ENCODE data around the gene TRERF1.
"Not testable (repeated sequence)": the region's sequence is repeated elsewhere in the genome, so short reads cannot be mapped to it uniquely, and the experiment has no call there.

Gene TRERF1, protein sequence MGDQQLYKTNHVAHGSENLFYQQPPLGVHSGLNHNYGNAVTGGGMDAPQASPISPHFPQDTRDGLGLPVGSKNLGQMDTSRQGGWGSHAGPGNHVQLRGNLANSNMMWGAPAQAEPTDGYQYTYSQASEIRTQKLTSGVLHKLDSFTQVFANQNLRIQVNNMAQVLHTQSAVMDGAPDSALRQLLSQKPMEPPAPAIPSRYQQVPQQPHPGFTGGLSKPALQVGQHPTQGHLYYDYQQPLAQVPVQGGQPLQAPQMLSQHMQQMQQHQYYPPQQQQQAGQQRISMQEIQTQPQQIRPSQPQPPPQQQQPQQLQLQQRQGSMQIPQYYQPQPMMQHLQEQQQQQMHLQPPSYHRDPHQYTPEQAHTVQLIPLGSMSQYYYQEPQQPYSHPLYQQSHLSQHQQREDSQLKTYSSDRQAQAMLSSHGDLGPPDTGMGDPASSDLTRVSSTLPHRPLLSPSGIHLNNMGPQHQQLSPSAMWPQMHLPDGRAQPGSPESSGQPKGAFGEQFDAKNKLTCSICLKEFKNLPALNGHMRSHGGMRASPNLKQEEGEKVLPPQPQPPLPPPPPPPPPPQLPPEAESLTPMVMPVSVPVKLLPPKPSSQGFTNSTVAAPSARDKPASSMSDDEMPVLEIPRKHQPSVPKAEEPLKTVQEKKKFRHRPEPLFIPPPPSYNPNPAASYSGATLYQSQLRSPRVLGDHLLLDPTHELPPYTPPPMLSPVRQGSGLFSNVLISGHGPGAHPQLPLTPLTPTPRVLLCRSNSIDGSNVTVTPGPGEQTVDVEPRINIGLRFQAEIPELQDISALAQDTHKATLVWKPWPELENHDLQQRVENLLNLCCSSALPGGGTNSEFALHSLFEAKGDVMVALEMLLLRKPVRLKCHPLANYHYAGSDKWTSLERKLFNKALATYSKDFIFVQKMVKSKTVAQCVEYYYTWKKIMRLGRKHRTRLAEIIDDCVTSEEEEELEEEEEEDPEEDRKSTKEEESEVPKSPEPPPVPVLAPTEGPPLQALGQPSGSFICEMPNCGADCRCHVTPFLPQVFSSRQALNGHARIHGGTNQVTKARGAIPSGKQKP (N-terminal part only)

DNA sequence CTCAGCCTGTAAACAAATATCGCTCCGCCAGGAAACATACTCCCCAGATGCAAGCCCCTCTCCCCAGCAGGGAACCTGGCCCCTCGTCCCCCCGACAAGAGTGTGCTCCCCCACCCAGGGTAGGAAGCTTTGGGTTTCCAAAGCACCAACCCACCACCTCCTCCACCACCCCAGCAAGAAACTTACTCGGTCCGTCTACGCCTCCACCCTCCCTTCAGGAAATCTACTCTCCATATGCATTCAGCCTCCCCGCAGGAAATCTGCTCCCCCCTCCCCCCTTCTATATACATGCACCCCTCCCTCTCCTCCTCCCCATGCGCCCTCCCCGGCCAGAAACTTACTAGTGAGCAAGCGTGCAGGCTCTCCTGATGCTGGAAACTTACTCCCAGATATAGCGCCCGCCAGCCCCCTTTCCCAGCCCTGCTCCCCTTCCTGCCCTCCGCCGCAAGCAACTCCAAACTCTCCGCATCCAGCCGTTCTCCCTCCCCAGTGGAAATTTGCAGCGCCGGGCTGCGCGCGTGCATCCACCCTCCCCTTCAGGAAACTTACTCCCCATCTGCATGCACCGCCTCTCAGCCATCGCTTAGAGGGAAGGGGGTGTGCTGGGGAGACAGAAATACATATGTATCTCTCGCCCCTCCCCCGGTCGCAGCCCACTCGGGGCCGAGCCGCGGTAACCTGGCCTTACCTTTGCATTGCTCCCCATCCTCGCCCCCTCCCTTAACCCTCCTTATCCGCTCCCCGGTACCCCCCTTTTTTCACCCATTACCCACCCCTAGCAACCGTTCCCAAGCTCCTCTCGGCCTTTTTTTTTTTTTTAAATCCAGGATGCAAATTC lies at the start of gene TRERF1:
Gene TRERF1 (minus strand): TSS at position 594 of the 838 bp plus-strand sequence. CDS start 182,336 bp downstream, outside the sequence.
- FAIRE-seq, result no peak

DNA sequence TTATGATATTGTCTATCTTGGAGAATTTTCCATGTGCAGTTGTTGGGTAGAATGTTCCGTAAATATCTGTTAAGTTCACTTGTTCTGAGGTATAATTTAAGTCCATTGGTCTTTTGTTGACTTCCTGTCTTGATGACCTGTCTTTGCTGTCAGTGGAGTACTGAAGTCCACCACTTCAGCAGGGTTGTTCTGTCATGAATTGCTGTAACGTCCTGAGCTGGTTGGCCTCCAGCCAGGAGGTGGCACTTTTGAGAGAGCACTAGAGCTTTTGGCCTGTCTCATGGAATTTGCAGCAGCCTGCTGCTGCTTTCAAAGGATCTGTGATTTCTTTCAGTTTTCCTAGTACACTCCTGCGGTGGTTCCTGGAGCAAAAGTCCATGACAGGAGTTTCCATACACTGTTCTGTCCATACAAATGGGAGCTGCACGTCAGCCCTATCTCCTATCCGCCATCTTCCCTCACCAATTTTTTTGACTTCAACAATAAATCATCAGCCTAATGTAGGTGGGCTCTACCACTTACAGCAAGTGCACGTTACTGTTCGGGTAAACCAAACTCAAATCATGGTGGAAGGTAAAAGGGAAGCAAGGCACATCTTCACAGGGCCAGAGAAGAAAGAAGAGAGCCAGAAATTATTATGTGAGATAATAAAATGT lies 46.9 kb upstream of the TRERF1 start:
- DNase-seq (ENCODE audit: low spot score) (no peak), FAIRE-seq (no peak)

More for the DNA sequence above, at the start of gene TRERF1:
- DNase-seq (ENCODE audit: low spot score), result no peak

DNA sequence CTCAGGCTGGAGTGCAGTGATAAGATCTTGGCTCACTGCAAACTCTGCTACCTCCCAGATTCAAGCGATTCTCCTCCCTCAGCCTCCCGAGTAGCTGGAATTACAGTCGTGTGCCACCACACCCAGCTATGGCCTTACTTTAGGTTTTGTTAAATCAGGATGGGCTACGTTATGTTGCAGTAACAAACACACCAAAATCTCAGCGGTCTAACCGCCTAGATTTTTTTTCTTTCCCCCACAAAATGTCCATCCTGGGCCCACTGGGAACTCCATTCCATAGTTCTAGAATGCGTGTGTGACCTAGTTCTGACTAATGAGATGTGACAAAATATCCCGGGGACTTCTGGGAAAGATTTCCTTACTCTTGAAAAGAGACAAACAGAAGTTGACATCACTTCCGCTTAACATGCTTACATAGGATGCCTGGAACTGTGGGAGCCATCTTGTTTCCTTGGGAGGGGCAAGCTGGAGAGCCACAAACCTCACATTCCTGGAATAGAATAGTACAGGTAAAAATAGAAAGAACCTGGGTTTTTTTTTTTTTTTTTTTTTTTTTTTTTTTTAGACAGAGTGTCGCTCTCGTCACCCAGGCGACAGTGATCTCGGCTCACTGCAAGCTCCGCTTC lies 42.3 kb upstream of the TRERF1 start:
- FAIRE-seq, result no peak

DNA sequence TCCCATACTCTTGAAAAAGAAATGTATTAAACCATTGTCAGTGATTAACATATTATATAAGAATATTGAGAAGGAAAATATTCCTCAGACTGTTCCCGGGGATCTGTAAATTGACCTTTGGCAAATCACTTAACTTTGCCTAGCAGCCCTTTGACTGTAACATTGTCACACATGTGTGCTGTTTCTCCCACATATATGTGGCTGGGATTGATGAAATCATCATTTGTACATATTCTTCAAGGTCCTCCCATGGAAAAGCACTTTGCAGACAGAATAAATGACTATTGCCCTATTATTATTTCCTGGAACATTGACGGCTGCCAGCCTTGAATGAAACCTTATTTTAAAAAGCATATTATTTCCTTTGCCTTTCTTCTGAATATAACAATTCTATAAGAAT lies 36.4 kb upstream of the TRERF1 start:
- FAIRE-seq, result no peak

More for the DNA sequence above, 42.3 kb upstream of the TRERF1 start:
- DNase-seq (ENCODE audit: low spot score), result no peak

DNA sequence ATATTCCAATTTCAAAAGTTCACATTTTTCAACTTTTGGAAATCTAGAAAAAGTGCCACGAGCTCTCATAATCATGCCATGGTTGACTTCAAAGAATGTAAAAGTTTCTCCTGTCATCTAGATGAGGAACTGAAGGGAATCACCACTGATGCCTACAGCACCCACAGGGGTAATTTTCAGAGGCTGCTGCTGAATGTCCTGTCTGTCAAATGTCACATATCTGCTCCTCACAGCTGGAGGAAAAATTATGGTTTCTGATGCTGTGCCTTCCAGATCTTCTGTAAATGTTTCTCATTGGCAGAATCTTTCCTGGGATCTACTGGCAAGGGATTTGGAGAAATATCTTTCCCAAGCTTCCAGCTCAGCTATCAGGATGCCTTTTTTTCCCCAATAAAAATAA lies 32.5 kb upstream of the TRERF1 start:
- no peak for FAIRE-seq

More for the DNA sequence above, 36.4 kb upstream of the TRERF1 start:
- DNase-seq (ENCODE audit: low spot score), result no peak

DNA sequence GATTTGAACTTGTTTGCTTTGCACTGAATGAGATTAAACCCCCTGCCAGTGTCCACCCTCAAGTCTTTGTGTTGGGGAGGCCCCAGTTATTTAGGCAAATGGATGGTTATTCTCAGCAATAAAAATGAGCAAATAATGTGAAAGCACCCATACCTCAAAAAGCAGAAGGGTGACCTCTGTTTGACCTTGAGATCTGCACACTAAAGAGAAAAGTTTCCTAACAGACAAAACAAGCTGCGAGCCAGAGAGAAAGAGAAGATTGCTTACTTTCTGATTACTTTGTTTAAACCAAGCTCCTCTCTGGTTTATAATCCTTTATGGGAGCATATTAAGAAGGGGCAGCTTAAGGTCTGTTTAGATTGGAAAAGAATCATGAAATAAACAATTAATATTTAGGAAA lies 30.4 kb upstream of the TRERF1 start:
- DNase-seq (ENCODE audit: low spot score) (no peak), FAIRE-seq (no peak)

More for the DNA sequence above, 32.5 kb upstream of the TRERF1 start:
- DNase-seq (ENCODE audit: low spot score), result no peak

DNA sequence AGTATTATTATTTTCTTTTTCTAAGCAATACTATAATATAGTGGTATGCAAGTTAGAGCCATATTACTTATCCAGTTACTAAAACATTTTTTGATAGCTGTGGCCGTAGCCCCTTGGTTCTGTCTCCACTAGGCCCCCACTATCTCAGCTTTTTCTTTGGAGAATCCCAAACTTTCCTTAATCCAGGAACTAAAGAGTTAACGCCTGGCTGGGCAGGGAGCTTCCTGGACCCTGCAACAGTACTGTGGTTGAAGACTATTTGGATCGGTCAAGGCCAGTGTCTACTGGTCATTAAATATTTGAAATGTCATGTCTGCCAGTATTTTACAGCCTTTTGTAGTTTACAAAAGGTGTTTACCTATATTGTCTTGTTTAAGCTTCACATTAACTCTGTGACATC lies 20.0 kb upstream of the TRERF1 start:
- FAIRE-seq (no peak), DNase-seq (ENCODE audit: low spot score) (no peak)

DNA sequence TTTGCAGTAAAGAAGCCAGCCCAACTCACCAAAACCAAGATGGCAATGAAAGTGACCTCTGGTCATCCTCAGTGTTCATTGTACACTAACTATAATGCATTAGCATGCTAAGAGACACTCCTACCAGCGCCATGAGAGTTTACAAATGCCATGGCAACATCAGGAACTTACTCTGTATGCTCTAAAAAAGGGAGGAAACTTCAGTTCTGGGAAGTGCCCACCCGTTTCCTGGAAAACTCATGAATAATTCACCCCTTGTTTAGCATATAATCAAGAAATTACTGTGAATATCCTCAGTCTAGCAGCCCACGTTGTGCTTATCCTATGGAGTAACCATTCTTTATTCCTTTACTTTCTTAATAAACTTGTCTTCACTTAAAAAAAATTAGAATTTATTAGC lies 19.4 kb upstream of the TRERF1 start:
- no peak for FAIRE-seq

DNA sequence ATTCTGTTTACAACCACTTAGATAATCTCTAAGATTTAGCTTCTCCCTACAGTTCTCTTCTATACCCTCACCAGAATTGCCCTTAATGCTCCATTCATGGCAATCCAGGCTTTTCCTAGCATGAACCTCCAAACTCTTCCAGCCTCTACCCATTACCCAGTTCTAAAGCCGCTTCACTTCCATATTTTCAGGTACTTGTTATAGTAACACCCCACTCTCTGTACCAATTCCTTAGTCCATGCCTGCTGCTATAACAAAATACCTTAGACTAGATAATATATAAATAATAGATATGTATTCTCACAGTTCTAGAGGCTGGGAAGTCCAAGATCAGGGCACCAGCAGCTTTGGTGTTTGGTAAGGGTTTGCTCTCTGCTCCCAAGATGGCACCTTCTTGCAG lies 16.5 kb upstream of the TRERF1 start:
- DNase-seq (ENCODE audit: low spot score) (no peak), FAIRE-seq (no peak)

More for the DNA sequence above, 19.4 kb upstream of the TRERF1 start:
- no peak for DNase-seq (ENCODE audit: low spot score)

DNA sequence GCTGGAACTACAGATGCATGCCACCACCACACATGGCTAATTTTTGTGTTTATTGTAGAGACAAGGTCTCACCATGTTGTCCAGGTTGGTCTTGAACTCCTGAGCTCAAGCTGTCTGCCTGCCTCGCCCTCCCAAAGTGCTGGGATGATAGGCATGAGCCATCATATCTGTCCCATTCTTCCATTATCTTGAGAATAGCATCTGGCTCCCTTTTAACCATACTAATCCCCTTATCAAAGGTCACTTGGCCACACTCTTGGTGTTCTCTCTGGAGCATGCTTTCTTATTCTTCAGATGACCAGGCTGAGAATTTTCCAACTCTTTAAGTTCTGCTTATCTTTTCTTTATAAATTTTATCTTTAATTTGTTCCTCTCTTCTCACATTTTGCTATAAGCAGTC lies 15.9 kb upstream of the TRERF1 start:
- no peak for FAIRE-seq
- no peak for DNase-seq (ENCODE audit: low spot score)

DNA sequence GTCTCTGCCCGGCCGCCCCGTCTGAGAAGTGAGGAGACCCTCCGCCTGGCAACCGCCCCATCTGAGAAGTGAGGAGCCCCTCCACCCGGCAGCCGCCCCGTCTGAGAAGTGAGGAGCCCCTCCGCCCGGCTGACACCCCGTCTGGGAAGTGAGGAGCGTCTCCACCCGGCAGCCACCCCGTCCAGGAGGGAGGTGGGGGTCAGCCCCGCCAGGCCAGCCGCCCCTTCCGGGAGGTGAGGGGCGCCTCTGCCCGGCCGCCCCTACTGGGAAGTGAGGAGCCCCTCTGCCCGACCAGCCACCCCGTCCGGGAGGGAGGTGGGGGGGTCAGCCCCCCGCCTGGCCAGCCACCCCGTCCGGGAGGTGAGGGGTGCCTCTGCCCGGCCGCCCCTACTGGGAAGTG lies 14.7 kb upstream of the TRERF1 start:
- not testable (repeated sequence) for FAIRE-seq; DNase-seq (ENCODE audit: low spot score)

DNA sequence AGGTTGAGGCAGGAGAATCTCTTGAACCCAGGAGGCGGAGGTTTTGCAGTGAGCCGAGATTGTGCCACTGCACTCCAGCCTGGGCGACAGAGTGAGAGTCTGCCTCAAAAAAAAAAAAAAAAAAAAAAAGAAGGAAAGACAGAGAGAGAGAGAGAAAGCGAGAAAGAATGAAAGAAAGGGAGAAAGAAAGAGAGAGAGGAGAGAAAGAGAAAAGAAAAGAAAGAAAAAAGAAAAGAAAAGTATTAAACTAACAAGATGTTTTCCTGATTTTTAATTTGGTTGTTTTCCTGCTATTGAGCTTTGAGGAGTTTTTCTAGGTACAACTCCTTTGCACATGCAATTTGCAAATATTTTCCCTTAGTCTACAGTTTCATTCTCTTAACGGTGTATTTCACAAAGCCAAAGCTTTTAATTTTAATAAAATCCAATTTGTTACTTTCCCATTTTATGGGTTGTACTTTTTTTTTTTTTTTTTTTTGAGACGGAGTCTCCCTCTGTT lies 10.8 kb upstream of the TRERF1 start:
- DNase-seq (ENCODE audit: low spot score) (no peak), FAIRE-seq (no peak)

DNA sequence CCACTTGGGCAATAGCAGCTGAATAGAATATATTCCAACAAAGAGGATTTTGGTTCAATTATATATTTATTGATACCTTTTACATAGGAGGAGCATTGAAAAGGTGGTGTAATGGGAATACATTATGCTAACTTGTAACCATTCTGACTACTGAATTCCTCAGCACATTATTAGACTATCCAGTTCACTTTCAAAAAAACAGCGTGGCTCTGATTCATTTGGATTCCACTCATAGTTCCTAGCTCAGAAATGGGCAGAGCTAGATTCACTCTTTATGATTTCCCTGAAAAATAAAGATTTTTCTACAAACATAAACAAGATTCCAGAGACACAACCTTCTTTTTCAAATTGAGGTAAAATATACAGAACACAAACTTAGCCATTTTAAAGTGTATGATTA lies 9.2 kb upstream of the TRERF1 start:
- FAIRE-seq, result no peak

DNA sequence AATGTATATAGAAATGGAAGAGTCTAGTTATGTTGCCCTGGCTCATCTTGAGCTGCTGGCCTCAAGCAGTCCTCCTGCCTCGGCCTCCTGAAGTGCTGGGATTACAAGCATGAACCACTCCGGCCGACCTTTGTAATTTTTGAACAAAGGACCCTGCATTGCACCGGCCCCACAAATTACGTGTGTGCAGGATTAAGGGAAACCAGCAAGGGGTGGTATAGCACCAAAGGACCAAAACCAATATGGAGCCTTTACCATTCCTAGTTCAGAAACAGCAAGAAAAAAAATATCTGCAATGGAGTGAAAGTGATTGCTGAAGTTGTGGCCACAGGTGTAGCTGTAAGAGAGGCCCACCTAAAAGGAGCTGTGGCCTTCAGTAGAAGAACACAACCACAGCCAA lies 8.2 kb upstream of the TRERF1 start:
- DNase-seq (ENCODE audit: low spot score), result no peak

More for the DNA sequence above, 9.2 kb upstream of the TRERF1 start:
- no peak for DNase-seq (ENCODE audit: low spot score)

DNA sequence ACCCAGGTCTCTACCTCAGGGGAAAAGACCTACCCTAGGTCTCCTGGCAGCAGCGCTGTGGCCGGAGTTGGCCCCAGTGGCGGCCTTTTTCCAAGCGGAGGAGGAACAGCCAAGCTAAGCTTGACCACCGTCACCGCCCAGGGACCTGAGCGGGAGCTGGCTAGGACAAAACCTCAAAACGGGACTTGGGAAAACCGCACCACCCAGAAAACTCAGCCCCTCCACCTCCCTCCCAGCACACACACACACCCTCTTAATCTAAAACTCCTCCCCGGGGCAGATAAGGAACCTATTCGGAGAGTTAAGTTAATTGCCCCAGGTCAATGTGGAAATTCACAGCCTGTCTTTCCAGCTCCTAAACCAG lies 2.7 kb upstream of the TRERF1 start:
- DNase-seq (ENCODE audit: low spot score) (no peak), FAIRE-seq (no peak)

More for the DNA sequence above, 8.2 kb upstream of the TRERF1 start:
- FAIRE-seq, result no peak

DNA sequence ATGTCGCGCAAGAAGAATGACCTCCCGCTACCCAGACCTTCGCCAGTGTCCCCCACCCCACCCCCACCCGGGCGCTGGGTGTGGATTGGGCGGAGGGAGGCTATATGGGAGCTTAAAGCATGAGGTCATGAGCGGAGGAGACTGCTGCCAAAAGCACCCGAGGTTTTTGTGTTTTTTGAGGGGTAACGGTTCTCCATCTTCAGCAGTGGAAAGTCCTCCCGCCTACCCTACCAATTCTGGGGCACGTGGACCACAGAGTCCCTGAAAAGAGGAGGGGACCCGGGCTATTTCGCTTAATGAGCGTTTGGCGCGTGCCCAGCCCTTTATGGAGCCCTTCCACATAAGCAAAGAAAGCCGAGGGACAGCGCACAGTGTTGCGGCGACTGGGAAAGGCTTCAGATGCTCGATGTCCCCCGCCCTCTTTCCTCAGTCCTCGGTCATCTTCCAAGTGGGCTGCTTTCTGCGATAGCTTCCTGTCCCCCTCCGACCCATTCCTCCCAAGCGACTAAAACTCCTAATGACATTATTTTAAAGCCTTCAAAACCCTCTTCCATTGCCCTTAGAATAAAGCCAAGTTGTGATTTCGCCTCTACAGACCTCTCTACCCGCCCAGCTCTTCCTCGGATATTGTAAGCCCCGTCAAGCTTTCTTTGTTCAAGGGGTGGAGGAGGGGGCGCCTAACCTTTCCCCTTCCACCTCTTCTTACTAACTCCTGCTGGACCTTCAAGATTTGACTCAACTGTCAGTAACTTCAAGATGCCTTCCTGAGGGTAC lies 2.1 kb upstream of the TRERF1 start:
- FAIRE-seq (no peak), DNase-seq (ENCODE audit: low spot score) (no peak)

DNA sequence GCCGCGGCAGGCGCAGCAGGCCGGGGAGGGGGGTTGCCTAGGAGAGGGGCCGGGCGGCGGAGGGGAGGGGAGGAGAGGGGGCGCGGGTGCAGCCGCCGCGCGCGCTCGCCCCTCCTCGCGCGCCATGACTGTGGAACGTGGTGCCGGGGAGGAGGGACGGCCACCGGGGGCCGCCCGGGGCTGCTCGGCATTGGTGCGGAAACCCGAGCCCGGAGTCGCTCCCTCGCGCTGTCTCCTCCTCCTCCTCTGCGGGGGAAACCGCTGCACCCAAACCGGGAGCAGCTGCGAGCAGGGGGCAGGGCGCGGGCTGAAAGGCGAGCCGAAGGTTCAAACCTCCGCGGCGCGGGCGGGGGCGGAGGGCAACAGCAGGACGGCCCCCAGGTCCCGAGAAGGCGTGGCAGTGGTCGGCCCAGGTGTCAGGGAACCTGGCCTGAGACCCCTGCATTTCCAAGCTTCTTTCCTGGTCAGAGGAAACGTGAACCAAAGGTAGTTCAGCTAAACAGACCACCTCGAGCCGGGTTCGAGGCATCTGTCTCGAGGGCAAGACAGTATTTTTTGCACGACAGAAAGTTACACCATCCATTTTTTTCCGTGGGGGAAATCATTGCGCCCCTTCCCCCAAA lies 1.4 kb upstream of the TRERF1 start:
- FAIRE-seq, result no peak

DNA sequence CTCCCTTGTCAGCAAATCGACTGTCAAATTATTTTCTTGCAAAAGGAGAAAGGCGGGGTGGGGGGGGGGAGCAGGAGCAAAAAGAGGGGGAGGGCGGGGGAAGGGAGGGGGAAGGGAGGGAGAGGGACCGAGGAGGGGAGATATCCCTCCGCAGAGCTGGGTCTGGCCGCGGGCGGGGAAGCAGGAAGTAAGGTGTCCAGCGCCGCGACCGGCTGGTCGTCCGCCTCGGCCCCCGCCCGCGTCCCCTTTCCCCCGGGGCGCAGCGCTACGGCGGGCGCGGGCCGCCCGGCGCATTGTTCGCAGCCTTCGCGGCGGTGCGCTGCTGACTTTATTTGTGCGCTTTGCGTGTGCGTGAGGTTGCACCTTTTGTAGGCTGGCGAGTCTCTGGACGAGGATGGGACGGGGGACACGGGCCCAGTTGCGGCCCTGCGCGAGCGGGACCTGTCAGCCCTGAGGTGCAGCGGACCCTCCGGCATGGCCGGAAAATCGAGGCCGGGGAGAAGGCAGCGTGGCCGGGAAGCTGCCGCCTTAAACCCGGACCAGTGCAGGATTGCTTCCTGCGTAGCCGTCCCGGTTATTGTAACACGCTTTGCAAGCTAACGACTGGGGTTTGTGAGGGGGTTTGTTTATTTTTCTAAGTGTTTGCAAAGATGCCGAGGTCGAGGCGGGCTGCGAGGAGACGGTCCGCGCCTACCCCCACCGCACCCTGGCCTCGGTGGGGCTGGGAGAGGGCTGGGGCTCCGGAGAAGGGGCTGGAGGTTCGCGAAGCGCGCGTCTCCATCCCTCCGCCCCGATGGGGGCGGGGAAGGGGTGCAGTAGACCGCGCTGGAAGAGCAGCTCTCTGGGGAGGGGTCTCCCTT lies 675 bp upstream of the TRERF1 start:
- no peak for DNase-seq (ENCODE audit: low spot score)
- no peak for FAIRE-seq

More for the DNA sequence above, 1.4 kb upstream of the TRERF1 start:
- DNase-seq (ENCODE audit: low spot score), result no peak
